Karpas-422 (cell line): ENCODE results near the gene LYRM4. TPM values are rescaled to one million over a fixed set of nuclear protein-coding genes. Genes with fewer than 3 reads are reported as not detected.

Experiments
- DNase-seq: peaks from one replicate; pipeline ENCODE4 v3.0.0-alpha.2; 2015
- H2AFZ ChIP-seq: fragments of 200-600 bp; sonication (generic); 2 replicates; pipeline ENCODE4 v1.6.1; 2014; ENCODE audit warnings: antibody characterized with exemption, low read length, mixed read lengths
- H3K27ac ChIP-seq: fragments of 200-600 bp; sonication (generic); 2 replicates; pipeline ENCODE4 v1.5.1; 2014; ENCODE audit warnings: mild to moderate bottlenecking, low read length, moderate library complexity
- H3K27me3 ChIP-seq: fragments of 200-600 bp; sonication (generic); 2 replicates; pipeline ENCODE4 v1.6.1; 2014; ENCODE audit warnings: low read length, mixed read lengths
- H3K36me3 ChIP-seq: fragments of 200-600 bp; sonication (generic); 2 replicates; pipeline ENCODE4 v1.6.1; 2014; ENCODE audit warnings: low read length, mixed read lengths; ENCODE audit not compliant: insufficient read depth
- H3K4me1 ChIP-seq: fragments of 200-600 bp; sonication (generic); 2 replicates; pipeline ENCODE4 v1.6.1; 2014; ENCODE audit warnings: mild to moderate bottlenecking, low read length, mixed read lengths
- H3K4me2 ChIP-seq: fragments of 200-600 bp; sonication (generic); 2 replicates; pipeline ENCODE4 v1.6.1; 2014; ENCODE audit warnings: low read length, low read depth, mild to moderate bottlenecking; ENCODE audit not compliant: poor library complexity, severe bottlenecking
- H3K4me3 ChIP-seq: fragments of 200-600 bp; sonication (generic); 2 replicates; pipeline ENCODE4 v1.5.1; 2014; ENCODE audit warnings: mild to moderate bottlenecking, antibody characterized with exemption, low read length, mixed read lengths
- H3K79me2 ChIP-seq: fragments of 200-600 bp; sonication (generic); 2 replicates; pipeline ENCODE4 v1.6.1; 2014; ENCODE audit warnings: mild to moderate bottlenecking, low read length, mixed read lengths
- H3K9ac ChIP-seq: fragments of 200-600 bp; sonication (generic); 2 replicates; pipeline ENCODE4 v1.6.0; 2014; ENCODE audit warnings: low read length
- H3K9me2 ChIP-seq: fragments of 200-600 bp; sonication (generic), shearing (Covaris generic); replicated peaks from 2 replicates; pipeline ENCODE4 v1.6.0; 2014; ENCODE audit warnings: mild to moderate bottlenecking, low read length, moderate library complexity; ENCODE audit not compliant: insufficient read depth
- H3K9me3 ChIP-seq: fragments of 300-700, 200-600 bp; sonication (generic); 2 replicates; pipeline ENCODE4 v1.6.1; 2014; ENCODE audit warnings: low read length, mixed read lengths
- H4K20me1 ChIP-seq: fragments of 200-600 bp; sonication (generic); 2 replicates; pipeline ENCODE4 v1.6.1; 2014; ENCODE audit warnings: mild to moderate bottlenecking, antibody characterized with exemption, low read length, low read depth; ENCODE audit not compliant: insufficient read depth
- total RNA-seq: library from RNA; depleted of rRNA; stranded (reverse); fragments of >200 nt; shearing (Covaris generic); gene quantifications from 2 replicates; pipeline ENCODE4 v1.2.3, GENCODE V29; 2014; ENCODE audit warnings: low replicate concordance

The LYRM4 gene
- total RNA-seq, 1 experiment from 2014 or later, result 50.5 TPM

DNA sequence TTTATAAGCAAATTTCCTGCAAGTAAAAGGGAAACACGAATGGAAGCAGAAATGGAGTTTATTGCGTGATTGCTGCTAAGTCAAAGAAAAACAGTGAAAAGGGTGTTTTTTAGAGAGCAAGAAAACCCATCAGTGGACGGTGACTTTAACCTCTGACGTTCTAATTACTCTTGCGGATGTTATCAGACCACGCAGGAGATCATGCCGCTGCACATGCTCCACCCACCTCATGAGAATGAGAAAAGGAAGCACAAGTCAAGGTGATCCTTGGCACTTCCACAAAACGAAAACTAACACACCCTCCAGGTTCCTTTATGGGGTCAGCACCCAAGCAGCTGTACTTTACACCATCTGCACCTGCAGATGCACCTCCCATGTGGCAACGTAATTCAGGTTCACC is 45.0 kb downstream of the LYRM4 start:
- DNase-seq, result peak; percentile 50
- Histone ChIP-seq H3K9ac (no peak overlapping the region), H3K79me2 (peaks cover 20% of the 10 kb centered on the region; the same call in 1 of the 2 replicates), H4K20me1 (no peaks in the 10 kb centered on the region), H3K27ac (peak overlapping the region; percentile 62), H3K4me2 (peak overlapping the region; percentile 29), H2AFZ (no peak overlapping the region), H3K27me3 (no peaks in the 10 kb centered on the region), H3K9me3 (no peaks in the 10 kb centered on the region), H3K36me3 (no peaks in the 10 kb centered on the region), H3K9me2 (no peaks in the 10 kb centered on the region), H3K4me1 (peaks cover 81% of the 10 kb centered on the region), H3K4me3 (no peak overlapping the region)

DNA sequence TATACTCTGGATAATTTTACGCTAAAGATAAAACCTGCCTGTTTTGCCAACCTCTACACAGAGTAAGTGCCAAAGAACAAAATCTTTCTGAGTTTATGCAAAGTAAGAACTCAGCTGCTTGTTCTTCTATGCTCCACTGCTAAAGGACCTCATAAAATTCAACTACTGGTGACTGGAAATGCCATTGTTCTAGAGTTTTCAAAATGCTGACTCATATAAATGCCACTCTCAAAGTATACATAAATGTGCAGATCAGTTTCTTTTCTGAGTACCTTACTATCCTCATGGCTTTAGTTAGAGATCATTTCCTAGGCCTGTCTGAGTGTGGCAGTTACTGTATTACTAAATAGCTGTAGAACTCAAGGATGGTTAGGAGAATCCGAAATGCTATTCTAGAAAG is 45.6 kb downstream of the LYRM4 start:
- DNase-seq, result no peak
- H4K20me1 ChIP-seq, result no peaks in the 10 kb centered on the region
- H3K9me2 ChIP-seq, result no peaks in the 10 kb centered on the region
- no peaks in the 10 kb centered on the region for H3K36me3 ChIP-seq
- H3K4me2 ChIP-seq, result peak overlapping the region; percentile 29
- H3K27me3 ChIP-seq, result no peaks in the 10 kb centered on the region
- no peak overlapping the region for H3K4me3 ChIP-seq
- H3K9me3 ChIP-seq, result no peaks in the 10 kb centered on the region
- H3K27ac ChIP-seq, result peak overlapping the region; percentile 62
- H3K9ac ChIP-seq, result no peak overlapping the region
- peaks cover 23% of the 10 kb centered on the region for H3K79me2 ChIP-seq
- no peak overlapping the region for H2AFZ ChIP-seq
- peaks cover 77% of the 10 kb centered on the region for H3K4me1 ChIP-seq

DNA sequence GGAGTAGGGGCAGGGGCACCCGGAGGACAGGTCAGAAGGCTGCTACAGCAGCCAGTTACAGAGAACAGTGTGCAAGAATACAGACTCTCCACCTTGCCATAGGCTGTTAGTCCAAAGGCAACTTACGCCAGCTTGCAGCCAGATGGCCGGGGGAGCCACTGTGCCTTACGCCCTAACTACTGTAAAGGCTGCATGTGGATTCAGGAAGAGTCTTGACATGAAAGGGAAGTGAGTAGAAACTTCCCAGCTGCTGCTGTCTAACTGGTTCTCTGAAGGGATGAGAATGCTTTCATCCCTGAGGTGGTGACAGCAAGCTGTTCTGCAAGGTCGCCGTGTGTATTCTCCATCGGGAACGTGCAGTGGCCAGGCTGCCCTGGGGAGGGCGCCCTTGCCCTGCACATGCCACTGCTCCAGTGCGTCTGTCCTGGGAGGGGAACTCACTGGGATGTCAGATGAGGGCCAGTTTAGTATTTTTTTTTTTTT is 46.1 kb downstream of the LYRM4 start:
- Histone ChIP-seq H2AFZ (no peak overlapping the region), H3K9me2 (no peaks in the 10 kb centered on the region), H3K79me2 (peaks cover 25% of the 10 kb centered on the region), H3K27ac (no peak overlapping the region), H3K9me3 (no peaks in the 10 kb centered on the region), H4K20me1 (no peaks in the 10 kb centered on the region), H3K9ac (no peak overlapping the region), H3K4me1 (peaks cover 71% of the 10 kb centered on the region), H3K36me3 (no peaks in the 10 kb centered on the region), H3K27me3 (no peaks in the 10 kb centered on the region), H3K4me3 (no peak overlapping the region), H3K4me2 (peak overlapping the region; percentile 29)
- peak; percentile 76 for DNase-seq

DNA sequence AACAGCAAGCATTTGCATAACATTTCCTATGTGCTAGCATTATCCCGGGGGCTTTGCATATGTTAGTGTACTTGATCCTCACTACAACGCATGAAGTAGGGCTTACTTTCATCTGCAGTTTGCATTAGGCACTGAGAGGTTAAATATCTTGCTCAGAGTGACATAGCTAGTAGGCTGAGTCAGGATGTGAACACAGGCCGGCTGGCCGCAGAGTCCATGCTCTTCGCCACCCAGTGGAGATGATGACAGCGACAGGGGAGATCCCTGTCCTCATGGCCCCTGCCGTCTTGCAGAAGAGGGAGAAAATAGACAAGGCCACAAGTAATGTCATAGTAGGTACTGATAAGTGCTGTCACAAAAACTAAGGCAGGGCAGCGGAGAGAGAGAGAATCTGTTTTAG is 46.9 kb downstream of the LYRM4 start:
- H3K27me3 ChIP-seq, result no peaks in the 10 kb centered on the region
- H3K9me3 ChIP-seq, result no peaks in the 10 kb centered on the region
- no peak overlapping the region for H3K9ac ChIP-seq
- no peaks in the 10 kb centered on the region for H3K36me3 ChIP-seq
- H3K4me2 ChIP-seq, result no peak overlapping the region
- no peak overlapping the region for H3K4me3 ChIP-seq
- no peaks in the 10 kb centered on the region for H3K9me2 ChIP-seq
- no peak overlapping the region for H2AFZ ChIP-seq
- no peak for DNase-seq
- no peak overlapping the region for H3K27ac ChIP-seq
- H4K20me1 ChIP-seq, result no peaks in the 10 kb centered on the region
- peaks cover 22% of the 10 kb centered on the region for H3K79me2 ChIP-seq
- peaks cover 63% of the 10 kb centered on the region for H3K4me1 ChIP-seq

DNA sequence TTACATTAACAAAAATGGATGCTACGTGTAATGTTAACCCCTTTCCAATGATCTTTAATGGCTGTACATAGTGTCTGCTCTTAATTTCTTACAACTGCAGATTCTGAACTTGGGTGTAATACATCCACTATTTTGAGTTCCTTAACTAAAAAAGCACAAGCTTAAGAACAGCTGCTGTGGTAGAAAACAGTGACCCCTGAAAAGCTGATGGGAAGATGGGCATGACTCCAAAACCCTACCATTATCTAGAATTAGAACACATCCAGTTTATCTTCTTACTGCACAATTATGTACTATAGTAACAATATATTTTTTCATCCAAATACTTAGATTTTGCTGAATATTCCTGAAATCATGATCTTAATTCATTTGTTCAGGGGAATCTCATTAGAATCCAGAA is 49.3 kb downstream of the LYRM4 start:
- H4K20me1 ChIP-seq, result no peaks in the 10 kb centered on the region
- no peak for DNase-seq
- H3K36me3 ChIP-seq, result no peaks in the 10 kb centered on the region
- H2AFZ ChIP-seq, result no peak overlapping the region
- H3K4me3 ChIP-seq, result no peak overlapping the region
- H3K79me2 ChIP-seq, result peaks cover 17% of the 10 kb centered on the region
- no peak overlapping the region for H3K9ac ChIP-seq
- 0 out of 2 replicates have a peak overlapping the region, but pooled peaks have one; percentile 34 for H3K27ac ChIP-seq
- peaks cover 45% of the 10 kb centered on the region for H3K4me1 ChIP-seq
- H3K4me2 ChIP-seq, result no peak overlapping the region
- H3K9me2 ChIP-seq, result no peaks in the 10 kb centered on the region
- H3K27me3 ChIP-seq, result no peaks in the 10 kb centered on the region
- H3K9me3 ChIP-seq, result no peaks in the 10 kb centered on the region

DNA sequence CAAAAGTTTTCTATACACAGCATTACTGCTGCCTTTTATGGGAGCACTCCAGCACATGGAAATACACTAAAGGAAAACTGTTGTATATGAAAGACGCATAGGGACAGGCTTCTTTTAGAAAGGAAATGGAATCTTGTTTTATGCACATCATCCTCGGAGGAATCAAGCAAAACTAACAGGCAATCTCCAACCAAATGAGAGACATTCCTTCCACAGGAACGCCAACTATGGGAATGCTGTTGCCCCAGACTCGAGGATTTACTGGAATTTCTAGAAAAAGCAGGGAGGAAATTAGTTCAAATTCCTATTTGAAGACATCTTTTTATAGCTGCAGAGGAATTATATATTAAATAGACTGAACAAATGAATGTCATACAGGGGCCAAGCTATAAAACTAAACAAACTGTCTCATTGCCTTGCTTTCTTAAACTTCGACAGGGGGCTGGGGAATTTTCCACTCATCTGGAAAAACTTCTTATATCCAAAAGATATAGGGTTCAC is 52.2 kb downstream of the LYRM4 start:
- Histone ChIP-seq H3K4me2 (no peak overlapping the region), H4K20me1 (no peaks in the 10 kb centered on the region), H3K36me3 (no peaks in the 10 kb centered on the region), H3K4me3 (no peak overlapping the region), H3K79me2 (peaks cover 21% of the 10 kb centered on the region), H3K4me1 (peaks cover 16% of the 10 kb centered on the region), H3K9ac (no peak overlapping the region), H3K9me2 (no peaks in the 10 kb centered on the region), H2AFZ (no peak overlapping the region), H3K9me3 (no peaks in the 10 kb centered on the region), H3K27me3 (no peaks in the 10 kb centered on the region), H3K27ac (no peak overlapping the region)
- DNase-seq, result no peak

DNA sequence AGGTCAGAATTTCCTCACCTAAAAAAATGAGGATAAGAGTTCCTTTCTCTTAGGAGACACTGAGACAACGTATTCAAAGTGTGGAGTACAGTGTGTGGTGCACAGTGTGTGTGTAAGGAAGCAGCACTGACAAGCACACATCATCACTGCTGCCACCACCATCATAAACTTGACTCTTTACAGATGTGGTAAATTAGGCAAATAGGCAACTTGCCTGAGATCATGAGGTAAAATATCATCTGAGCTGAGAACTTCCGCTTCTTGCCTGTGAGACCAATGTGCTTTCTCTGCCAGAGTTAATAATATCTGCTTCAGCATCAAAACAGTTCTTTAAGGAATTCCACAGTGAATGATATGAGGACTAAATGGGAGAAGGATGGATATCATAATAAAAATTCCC is 52.7 kb downstream of the LYRM4 start:
- Histone ChIP-seq H3K4me3 (no peak overlapping the region), H3K9me3 (no peaks in the 10 kb centered on the region), H3K4me1 (peaks cover 14% of the 10 kb centered on the region), H3K4me2 (no peak overlapping the region), H4K20me1 (no peaks in the 10 kb centered on the region), H2AFZ (no peak overlapping the region), H3K9me2 (no peaks in the 10 kb centered on the region), H3K9ac (no peak overlapping the region), H3K79me2 (peaks cover 21% of the 10 kb centered on the region), H3K27me3 (no peaks in the 10 kb centered on the region), H3K36me3 (no peaks in the 10 kb centered on the region), H3K27ac (no peak overlapping the region)
- no peak for DNase-seq

DNA sequence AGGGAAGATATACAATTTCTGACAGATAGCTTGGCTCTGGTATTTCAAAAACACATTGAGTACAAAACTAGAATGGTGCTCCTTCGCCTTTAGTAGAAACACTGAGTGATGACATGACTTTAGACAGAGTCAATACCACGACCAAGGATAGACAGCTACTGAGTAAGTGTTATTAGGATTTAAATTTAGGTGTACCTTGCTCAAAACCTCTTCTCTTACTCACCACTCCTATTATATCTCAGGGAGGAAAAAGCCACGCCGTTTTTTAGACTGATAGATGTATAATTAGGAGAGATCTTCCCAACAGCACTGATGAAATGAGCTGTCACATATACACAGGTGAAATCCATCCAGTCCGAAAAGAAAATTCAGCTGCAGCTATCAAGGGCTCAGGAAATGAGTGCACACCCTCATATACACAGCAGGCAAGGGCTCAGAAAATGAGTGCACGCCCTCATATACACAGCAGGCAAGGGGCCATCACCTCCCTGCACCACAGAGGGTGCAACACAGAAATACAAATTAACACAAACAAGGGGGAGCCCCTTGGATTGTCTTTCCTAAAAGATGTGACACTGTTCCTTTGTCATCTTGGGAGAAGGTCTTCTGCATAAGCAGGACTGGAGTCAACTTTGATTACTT is 53.7 kb downstream of the LYRM4 start:
- Histone ChIP-seq H3K9ac (no peak overlapping the region), H3K27ac (no peak overlapping the region), H3K4me1 (peaks cover 4% of the 10 kb centered on the region), H3K27me3 (no peaks in the 10 kb centered on the region), H3K4me2 (no peak overlapping the region), H4K20me1 (no peaks in the 10 kb centered on the region), H3K4me3 (no peak overlapping the region), H3K36me3 (no peaks in the 10 kb centered on the region), H3K9me2 (no peaks in the 10 kb centered on the region), H2AFZ (no peak overlapping the region), H3K9me3 (no peaks in the 10 kb centered on the region), H3K79me2 (peaks cover 21% of the 10 kb centered on the region)
- DNase-seq, result no peak
